Upper lobe of left lung (tissue), 6 donors: ENCODE data around the gene ANKRD13C. TPM values are rescaled to one million over a fixed set of nuclear protein-coding genes. Genes with fewer than 3 reads are reported as not detected.
A peak's percentile ranks its signal among the peaks of the same experiment; 100 is the strongest.

ENCODE experiments used
- ATAC-seq, 2 donors: fragments of 200-7000 bp; cut with Tn5 transposase; one replicate each; pipeline ENCODE4 v1.9.1; 2022; ENCODE audit warnings: mild to moderate bottlenecking in 2 of 2, moderate library complexity in 2 of 2; ENCODE audit not compliant: low FRiP score in 2 of 2
- DNase-seq, 2 donors: peaks; one replicate each; pipeline ENCODE4 v3.0.0-alpha.2; 2019 to 2020
- H3K27ac ChIP-seq, 4 donors: fragments of 200-600 bp; sonication (generic); one replicate each; pipeline ENCODE4 v1.5.1; 2016 to 2019
- H3K27me3 ChIP-seq, 4 donors: fragments of 200-600 bp; sonication (generic); one replicate each; pipeline ENCODE4 v1.5.1; 2017 to 2019
- H3K36me3 ChIP-seq, 4 donors: fragments of 200-600 bp; sonication (generic); one replicate each; pipeline ENCODE4 v1.5.1; 2016 to 2019
- H3K4me1 ChIP-seq, 4 donors: fragments of 200-600 bp; sonication (generic); one replicate each; pipeline ENCODE4 v1.5.1; 2018 to 2019
- H3K4me3 ChIP-seq, 4 donors: fragments of 200-600 bp; sonication (generic); one replicate each; pipeline ENCODE4 v1.5.1; 2017 to 2019; ENCODE audit warnings: mild to moderate bottlenecking in 2 of 4, moderate library complexity in 1 of 4
- H3K9me3 ChIP-seq, 4 donors: fragments of 200-600 bp; sonication (generic); one replicate each; pipeline ENCODE4 v1.5.1; 2018 to 2019
- EP300 ChIP-seq, 4 donors: sonication (generic); formaldehyde crosslinking; IDR thresholded peaks; one replicate each; pipeline ENCODE4 v1.5.1; 2017; ENCODE audit warnings: antibody characterized with exemption in 4 of 4, control low read depth in 2 of 4
- POLR2A ChIP-seq, 4 donors: fragments of 450-650 bp; IDR thresholded peaks; one replicate each; pipeline ENCODE4 v1.5.1; 2016 to 2017; ENCODE audit warnings: antibody characterized with exemption in 4 of 4, mild to moderate bottlenecking in 2 of 4
- POLR2AphosphoS5 ChIP-seq, 2 donors: sonication (generic); formaldehyde crosslinking; IDR thresholded peaks; one replicate each; pipeline ENCODE4 v1.5.1; 2017; ENCODE audit warnings: antibody characterized with exemption in 2 of 2
- WGBS, 2 donors: methylation state at CpG; one replicate each; pipeline ENCODE4 v1.1.5; 2017 to 2018; 5-methylcytosine and 5-hydroxymethylcytosine counted together
- total RNA-seq, 6 donors: library from RNA; depleted of rRNA in 4 of 6; stranded (reverse); fragments of >200 nt in 4 of 6; gene quantifications; one replicate each; pipeline versions ENCODE4 v1.1.0 to v1.2.1, GENCODE V29; 2016 to 2021
- TF ChIP-seq, protein P1 (sequence below), 6 experiments: fragments of 450-650 bp in 4 of 6; fragments of 200-600 bp in 2 of 6; sonication (generic) in 2 of 6; IDR thresholded peaks; one replicate each; pipeline ENCODE4 v1.5.1; 2016 to 2019; ENCODE audit warnings: antibody characterized with exemption in 6 of 6
- donor health status: DM: no; HTN: no; CAD: no; lungs with moderate emphysema.
- donor health status: DM: no; HTN: yes; CAD: no; lungs with severe emphysema.

The ANKRD13C gene, protein sequence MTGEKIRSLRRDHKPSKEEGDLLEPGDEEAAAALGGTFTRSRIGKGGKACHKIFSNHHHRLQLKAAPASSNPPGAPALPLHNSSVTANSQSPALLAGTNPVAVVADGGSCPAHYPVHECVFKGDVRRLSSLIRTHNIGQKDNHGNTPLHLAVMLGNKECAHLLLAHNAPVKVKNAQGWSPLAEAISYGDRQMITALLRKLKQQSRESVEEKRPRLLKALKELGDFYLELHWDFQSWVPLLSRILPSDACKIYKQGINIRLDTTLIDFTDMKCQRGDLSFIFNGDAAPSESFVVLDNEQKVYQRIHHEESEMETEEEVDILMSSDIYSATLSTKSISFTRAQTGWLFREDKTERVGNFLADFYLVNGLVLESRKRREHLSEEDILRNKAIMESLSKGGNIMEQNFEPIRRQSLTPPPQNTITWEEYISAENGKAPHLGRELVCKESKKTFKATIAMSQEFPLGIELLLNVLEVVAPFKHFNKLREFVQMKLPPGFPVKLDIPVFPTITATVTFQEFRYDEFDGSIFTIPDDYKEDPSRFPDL
- 10 to 100 TPM; 13.0 to 37.4 (median 20.6) TPM for total RNA-seq

DNA sequence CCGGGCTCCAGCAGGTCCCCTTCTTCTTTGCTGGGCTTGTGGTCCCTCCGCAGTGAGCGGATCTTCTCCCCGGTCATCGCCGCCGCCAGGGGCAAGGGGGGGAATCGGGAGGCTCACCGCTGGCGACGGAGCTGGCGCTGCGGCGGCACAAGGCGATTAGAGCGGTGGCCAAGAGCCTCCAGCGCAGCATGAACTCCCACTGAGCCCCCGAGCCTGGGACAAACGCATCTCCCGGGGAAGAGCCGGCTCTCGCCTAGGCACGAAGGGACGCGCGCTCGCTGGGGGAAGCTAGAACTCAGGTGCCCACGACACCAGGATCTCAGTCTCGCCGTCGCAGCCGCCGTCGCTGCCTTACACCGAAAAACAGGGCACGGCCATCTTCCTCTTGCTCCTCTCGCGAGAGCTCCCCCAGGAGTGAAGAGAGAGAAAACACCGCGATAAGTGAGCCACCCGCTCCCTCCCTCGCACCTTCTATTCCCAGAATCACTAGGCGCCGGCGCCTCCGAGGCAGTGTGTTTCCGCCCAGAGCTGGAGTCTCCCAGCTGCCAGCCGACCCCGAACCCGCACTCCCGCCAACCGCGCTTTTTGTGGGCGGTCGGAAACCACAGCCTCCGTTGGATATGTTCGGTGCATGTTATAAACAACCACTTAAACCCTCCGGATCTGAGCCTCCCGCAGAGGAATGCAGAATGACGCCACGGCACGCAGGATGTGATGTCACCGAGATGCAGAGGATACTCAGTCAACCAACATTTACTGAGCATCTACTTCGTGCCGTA, at the start of gene ANKRD13C:
Gene ANKRD13C, minus strand, starts transcription at position 391 of the 779 bp plus-strand sequence. Its CDS starts 314 bp downstream, at position 77.
- ATAC-seq (peak; percentile 98), DNase-seq (peak; percentile 92 to 95)
- H3K36me3 ChIP-seq: peaks cover 0 to 4% (median 0%) of the 10 kb centered on the region in 4 donors
- H3K9me3 ChIP-seq: no peaks in the 10 kb centered on the region
- no peaks in the 10 kb centered on the region for H3K27me3 ChIP-seq
- H3K4me1 ChIP-seq: peaks cover 11 to 47% (median 28%) of the 10 kb centered on the region in 4 donors
- TF ChIP-seq POLR2AphosphoS5 (IDR thresholded peaks at IDR 0.05) (peak; percentile 78 to 86), POLR2A (IDR thresholded peaks at IDR 0.05) (peak; percentile 58 to 88 (median 81)), EP300 (IDR thresholded peaks at IDR 0.05) (no peak)
- TF ChIP-seq, protein P1, sequence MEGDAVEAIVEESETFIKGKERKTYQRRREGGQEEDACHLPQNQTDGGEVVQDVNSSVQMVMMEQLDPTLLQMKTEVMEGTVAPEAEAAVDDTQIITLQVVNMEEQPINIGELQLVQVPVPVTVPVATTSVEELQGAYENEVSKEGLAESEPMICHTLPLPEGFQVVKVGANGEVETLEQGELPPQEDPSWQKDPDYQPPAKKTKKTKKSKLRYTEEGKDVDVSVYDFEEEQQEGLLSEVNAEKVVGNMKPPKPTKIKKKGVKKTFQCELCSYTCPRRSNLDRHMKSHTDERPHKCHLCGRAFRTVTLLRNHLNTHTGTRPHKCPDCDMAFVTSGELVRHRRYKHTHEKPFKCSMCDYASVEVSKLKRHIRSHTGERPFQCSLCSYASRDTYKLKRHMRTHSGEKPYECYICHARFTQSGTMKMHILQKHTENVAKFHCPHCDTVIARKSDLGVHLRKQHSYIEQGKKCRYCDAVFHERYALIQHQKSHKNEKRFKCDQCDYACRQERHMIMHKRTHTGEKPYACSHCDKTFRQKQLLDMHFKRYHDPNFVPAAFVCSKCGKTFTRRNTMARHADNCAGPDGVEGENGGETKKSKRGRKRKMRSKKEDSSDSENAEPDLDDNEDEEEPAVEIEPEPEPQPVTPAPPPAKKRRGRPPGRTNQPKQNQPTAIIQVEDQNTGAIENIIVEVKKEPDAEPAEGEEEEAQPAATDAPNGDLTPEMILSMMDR (IDR thresholded peaks at IDR 0.05): peak in 2 of 6 experiments; percentile 9 to 43
- H3K4me3 ChIP-seq: peak within 1 kb of the TSS; percentile 72 to 90 (median 84)
- WGBS, 2 donors: 0 to 1% methylated on average over 10 to 44 of the region's 65 CpGs
- peak within 1 kb of the TSS; percentile 95 to 98 (median 95) for H3K27ac ChIP-seq

DNA sequence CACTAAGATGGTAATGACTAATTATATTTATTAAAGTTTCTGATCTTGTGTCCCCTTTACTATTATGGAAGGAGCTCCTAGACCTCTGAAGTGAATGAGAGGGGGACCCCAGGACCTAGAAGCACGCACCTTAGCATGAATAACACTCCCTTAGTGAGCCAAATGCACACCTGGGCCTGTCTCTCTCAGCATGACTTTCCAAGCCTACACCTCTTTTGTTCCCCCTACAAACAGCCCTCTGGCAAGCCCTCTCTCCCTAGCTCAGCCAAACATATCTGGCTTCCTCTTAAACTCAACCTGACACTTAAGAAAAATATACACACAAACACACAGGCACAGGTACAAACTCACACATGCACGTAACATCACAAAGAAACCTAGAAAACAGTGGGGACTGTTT, 49.2 kb upstream of the ANKRD13C start:
- Histone ChIP-seq H3K36me3 (no peaks in the 10 kb centered on the region), H3K4me3 (no peak overlapping the region), H3K27me3 (no peaks in the 10 kb centered on the region), H3K9me3 (no peaks in the 10 kb centered on the region), H3K4me1 (peaks cover 0 to 5% (median 0%) of the 10 kb centered on the region in 4 donors), H3K27ac (no peak overlapping the region)
- no peak for ATAC-seq
- WGBS, 2 donors: 82 to 93% methylated on average over 2 of the region's 2 CpGs
- DNase-seq: no peak
- TF ChIP-seq, protein P1 (IDR thresholded peaks at IDR 0.05): no peak
- TF ChIP-seq EP300 (IDR thresholded peaks at IDR 0.05): no peak
- TF ChIP-seq POLR2AphosphoS5 (IDR thresholded peaks at IDR 0.05): no peak
- TF ChIP-seq POLR2A (IDR thresholded peaks at IDR 0.05): no peak

DNA sequence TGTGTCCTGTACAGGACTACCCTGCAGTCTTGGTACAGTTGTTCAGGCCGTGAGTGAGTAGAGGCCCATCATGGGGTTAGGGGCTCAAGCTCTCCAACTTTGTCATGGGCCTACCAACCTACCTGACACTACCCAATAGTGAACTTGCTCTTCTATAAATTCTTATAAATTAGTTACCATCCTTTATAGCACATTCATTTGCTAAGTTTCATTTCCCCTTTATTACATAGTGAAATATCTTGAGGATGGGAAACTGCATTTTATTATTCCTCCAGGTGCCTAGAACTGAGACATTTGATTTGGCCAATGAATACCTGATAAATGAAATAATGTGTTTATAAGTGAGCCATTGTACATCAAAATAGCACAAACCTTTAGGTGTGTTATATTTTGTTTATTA, 47.5 kb upstream of the ANKRD13C start:
- WGBS, 2 donors: 76 to 88% methylated on average over 1 of the region's 1 CpG
- Histone ChIP-seq H3K9me3 (no peaks in the 10 kb centered on the region), H3K27ac (no peak overlapping the region), H3K4me1 (peaks cover 0 to 5% (median 0%) of the 10 kb centered on the region in 4 donors), H3K4me3 (no peak overlapping the region), H3K27me3 (no peaks in the 10 kb centered on the region), H3K36me3 (no peaks in the 10 kb centered on the region)
- no peak for TF ChIP-seq POLR2A (IDR thresholded peaks at IDR 0.05)
- TF ChIP-seq, protein P1 (IDR thresholded peaks at IDR 0.05): no peak
- no peak for TF ChIP-seq EP300 (IDR thresholded peaks at IDR 0.05)
- TF ChIP-seq POLR2AphosphoS5 (IDR thresholded peaks at IDR 0.05): no peak
- DNase-seq (no peak), ATAC-seq (no peak)

DNA sequence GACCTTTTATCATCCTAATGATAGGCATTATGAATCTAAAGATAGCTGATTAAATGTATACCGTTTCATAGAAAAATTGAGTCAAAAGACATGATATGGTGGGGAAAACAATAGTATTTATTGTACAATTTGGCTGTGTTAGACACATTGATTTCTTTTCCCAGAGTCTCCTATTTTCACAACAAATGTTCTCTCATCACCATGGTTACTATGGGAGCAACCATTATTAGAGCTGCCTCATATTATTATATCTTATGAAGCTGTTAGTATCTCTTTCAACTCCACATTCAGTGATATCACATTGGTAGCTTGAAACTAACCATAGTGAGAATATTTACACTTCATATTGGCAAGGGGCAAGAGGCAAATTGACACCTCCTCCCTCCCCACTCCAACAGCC, 45.8 kb upstream of the ANKRD13C start:
- no peaks in the 10 kb centered on the region for H3K9me3 ChIP-seq
- no peaks in the 10 kb centered on the region for H3K27me3 ChIP-seq
- WGBS, 2 donors: 86 to 88% methylated on average over 1 of the region's 1 CpG
- no peaks in the 10 kb centered on the region for H3K4me1 ChIP-seq
- no peaks in the 10 kb centered on the region for H3K36me3 ChIP-seq
- no peak for ATAC-seq
- TF ChIP-seq, protein P1 (IDR thresholded peaks at IDR 0.05): no peak
- no peak for TF ChIP-seq POLR2AphosphoS5 (IDR thresholded peaks at IDR 0.05)
- TF ChIP-seq POLR2A (IDR thresholded peaks at IDR 0.05): no peak
- TF ChIP-seq EP300 (IDR thresholded peaks at IDR 0.05): no peak
- DNase-seq: no peak
- no peak overlapping the region for H3K4me3 ChIP-seq
- H3K27ac ChIP-seq: no peak overlapping the region
